GM21619 (cell line): ENCODE data around the gene ITPR2.
A peak's percentile ranks its signal among the peaks of the same experiment; 100 is the strongest.

ENCODE experiments used
- ATAC-seq: cut with Tn5 transposase; IDR thresholded peaks from one replicate; pipeline ENCODE4 v1.9.1; 2021; ENCODE audit not compliant: unreplicated experiment

The ITPR2 gene

GRCh38 chr12:26535826-26536225, 297.2 kb downstream of the ITPR2 start:
- no peak for ATAC-seq

GRCh38 chr12:26534071-26534470, 298.9 kb downstream of the ITPR2 start:
- ATAC-seq: no peak

GRCh38 chr12:26533211-26533610, 299.8 kb downstream of the ITPR2 start:
- ATAC-seq: no peak

GRCh38 chr12:26530461-26530860, 302.5 kb downstream of the ITPR2 start:
- no peak for ATAC-seq

GRCh38 chr12:26528943-26529342, 304.1 kb downstream of the ITPR2 start:
- ATAC-seq: no peak

- ATAC-seq: no peak
Measured at GRCh38 chr12:26527682-26528081, 305.3 kb downstream of the ITPR2 start.

- no peak for ATAC-seq
Measured at GRCh38 chr12:26524862-26525465, 308.0 kb downstream of the ITPR2 start.

- no peak for ATAC-seq
Measured at GRCh38 chr12:26523708-26524150, 309.3 kb downstream of the ITPR2 start.

- ATAC-seq: no peak
Measured at GRCh38 chr12:26520869-26521268, 312.1 kb downstream of the ITPR2 start.

- no peak for ATAC-seq
Measured at GRCh38 chr12:26520109-26520508, 312.9 kb downstream of the ITPR2 start.

GRCh38 chr12:26519462-26519861, 313.5 kb downstream of the ITPR2 start:
- no peak for ATAC-seq

- peak; percentile 69 for ATAC-seq
Measured at GRCh38 chr12:26517320-26517719, 315.7 kb downstream of the ITPR2 start.

- ATAC-seq: no peak
Measured at GRCh38 chr12:26514364-26514763, 318.6 kb downstream of the ITPR2 start.

- no peak for ATAC-seq
Measured at GRCh38 chr12:26513363-26514043, 319.5 kb downstream of the ITPR2 start.

GRCh38 chr12:26512213-26512612, 320.8 kb downstream of the ITPR2 start:
- ATAC-seq: no peak

- no peak for ATAC-seq
Measured at GRCh38 chr12:26510354-26510674, 322.7 kb downstream of the ITPR2 start.

- ATAC-seq: no peak
Measured at GRCh38 chr12:26507613-26508012, 325.4 kb downstream of the ITPR2 start.

GRCh38 chr12:26499979-26500640, 332.9 kb downstream of the ITPR2 start:
- no peak for ATAC-seq

- ATAC-seq: no peak
Measured at GRCh38 chr12:26496170-26496569, 336.8 kb downstream of the ITPR2 start.

GRCh38 chr12:26493656-26494055, 339.3 kb downstream of the ITPR2 start:
- ATAC-seq: no peak

GRCh38 chr12:26492406-26492805, 340.6 kb downstream of the ITPR2 start:
- no peak for ATAC-seq

- ATAC-seq: no peak
Measured at GRCh38 chr12:26489908-26490307, 343.1 kb downstream of the ITPR2 start.
